ENCODE data around the gene SLC8A3. TPM values are rescaled to one million over a fixed set of nuclear protein-coding genes. Genes with fewer than 3 reads are reported as not detected.

SLC8A3 gene
- polyA plus RNA-seq, 3 donors, result 0.39 to 0.53 (median 0.48) TPM

GRCh38 chr14:70043001-70043400 is 145.8 kb downstream of the SLC8A3 start:
- DNase-seq (ENCODE audit: extremely low read depth in 1 of 11, low read depth in 9 of 11, low spot score in 4 of 11), result no peak

DNA sequence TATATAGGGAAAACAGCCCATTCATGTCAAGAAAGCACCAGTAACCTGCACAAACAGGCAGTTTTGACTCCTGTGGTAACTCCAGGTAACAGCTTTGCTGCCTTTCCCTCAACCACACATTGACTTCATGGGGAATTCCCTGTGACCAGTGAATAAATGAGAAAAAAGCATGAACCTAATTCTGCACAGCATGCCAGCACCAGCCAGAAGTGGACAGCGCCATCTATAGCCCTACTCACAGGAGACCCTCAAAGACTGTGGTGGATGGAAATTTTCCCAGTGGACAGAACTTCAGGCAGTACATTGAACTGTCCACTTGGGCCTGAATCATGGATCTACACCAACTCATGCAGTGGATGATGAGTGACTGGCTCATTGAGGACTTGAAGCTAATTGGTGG is 152.1 kb downstream of the SLC8A3 start:
- DNase-seq (ENCODE audit: extremely low read depth in 1 of 11, low read depth in 9 of 11, low spot score in 4 of 11), result no peak

GRCh38 chr14:70034257-70034656 is 154.5 kb downstream of the SLC8A3 start:
- no peak for DNase-seq (ENCODE audit: extremely low read depth in 1 of 11, low read depth in 9 of 11, low spot score in 4 of 11)

GRCh38 chr14:70033561-70033960 is 155.2 kb downstream of the SLC8A3 start:
- DNase-seq (ENCODE audit: extremely low read depth in 1 of 11, low read depth in 9 of 11, low spot score in 4 of 11), result no peak

GRCh38 chr14:70033116-70033515 is 155.6 kb downstream of the SLC8A3 start:
- DNase-seq (ENCODE audit: extremely low read depth in 1 of 11, low read depth in 9 of 11, low spot score in 4 of 11), result no peak

DNA sequence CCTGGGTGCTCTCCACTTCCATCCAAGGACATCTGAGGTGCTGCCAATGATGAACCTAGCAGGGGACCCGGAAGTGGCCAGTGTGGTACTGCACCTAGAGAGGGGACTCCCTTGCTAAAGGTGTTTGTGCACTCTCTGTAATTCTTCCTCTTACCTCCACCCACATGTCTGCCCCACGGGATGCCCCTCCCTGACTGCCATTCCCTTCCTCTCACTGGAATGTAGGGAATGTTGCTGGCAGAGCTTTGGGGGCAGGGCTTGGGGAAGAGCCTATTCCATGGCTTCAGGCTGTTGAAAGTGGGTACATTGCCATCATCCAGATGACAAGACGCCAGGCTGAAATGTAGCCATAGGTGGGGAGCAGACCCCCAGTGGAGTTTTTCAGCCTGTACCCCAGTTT is 156.3 kb downstream of the SLC8A3 start:
- DNase-seq (ENCODE audit: extremely low read depth in 1 of 11, low read depth in 9 of 11, low spot score in 4 of 11), result no peak

DNA sequence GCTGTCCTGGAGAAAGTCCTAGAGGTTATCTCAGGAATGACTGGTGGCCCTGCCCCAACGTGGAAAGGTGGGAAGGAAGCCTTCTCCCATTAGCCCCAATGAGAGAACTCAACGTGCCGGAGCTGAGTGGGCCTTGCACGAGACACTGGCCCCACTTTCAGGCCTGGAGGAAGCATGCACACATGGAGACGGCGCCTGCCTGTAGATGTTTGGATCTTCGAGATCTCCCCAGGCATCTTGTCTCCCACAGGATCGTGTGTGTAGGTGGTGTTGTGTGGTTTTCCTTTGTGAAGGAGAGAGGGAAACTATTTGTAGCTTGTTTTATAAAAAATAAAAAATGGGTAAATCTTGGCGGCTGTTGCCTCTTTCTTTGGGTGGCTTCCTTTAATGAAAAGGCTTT is 156.7 kb downstream of the SLC8A3 start:
- no peak for DNase-seq (ENCODE audit: extremely low read depth in 1 of 11, low read depth in 9 of 11, low spot score in 4 of 11)

DNA sequence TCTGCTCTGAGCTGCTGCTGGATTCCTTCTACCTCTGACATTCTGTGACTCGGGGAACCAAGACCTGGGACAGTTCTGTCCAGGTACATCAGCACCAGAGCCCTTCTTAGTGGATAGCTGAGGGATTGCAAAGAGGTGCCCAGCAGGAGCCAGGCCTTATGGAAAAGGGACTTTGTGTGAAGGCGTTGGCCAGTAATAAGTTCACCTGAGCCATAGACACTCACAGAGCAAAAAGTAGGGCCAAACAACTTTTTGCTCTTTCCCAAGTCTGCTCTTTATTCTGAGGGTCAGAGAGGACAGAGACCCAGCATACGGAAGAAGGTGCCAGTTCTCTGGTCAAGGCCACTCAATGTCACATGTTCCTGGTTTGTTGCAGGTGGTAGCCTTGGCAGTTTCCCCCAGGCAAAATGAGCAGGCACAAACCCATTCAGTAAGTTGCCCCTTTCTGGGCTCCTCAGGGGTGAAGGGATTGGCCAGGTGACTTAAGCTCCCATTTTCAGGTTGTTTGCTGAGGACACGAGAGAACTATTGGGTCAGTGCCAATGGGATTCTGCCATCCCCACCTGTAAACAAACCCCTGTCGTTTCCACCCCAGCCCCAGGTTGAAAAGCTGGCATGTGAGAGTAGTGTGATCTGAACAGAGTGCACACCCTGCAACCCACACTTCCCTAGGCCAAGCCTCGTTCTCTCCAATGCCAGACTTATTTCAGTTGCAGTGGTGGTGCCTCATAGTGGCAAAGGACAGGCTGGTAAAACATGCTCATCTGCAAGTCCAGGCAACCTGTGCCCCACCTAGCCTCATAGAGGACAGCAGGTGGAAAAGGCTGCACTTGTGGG is 159.2 kb downstream of the SLC8A3 start:
- no peak for DNase-seq (ENCODE audit: extremely low read depth in 1 of 11, low read depth in 9 of 11, low spot score in 4 of 11)

GRCh38 chr14:70027785-70028428 is 160.8 kb downstream of the SLC8A3 start:
- DNase-seq (ENCODE audit: extremely low read depth in 1 of 11, low read depth in 9 of 11, low spot score in 4 of 11), result peak in 6 of 11 donors; percentile 15 to 60 (median 41)

DNA sequence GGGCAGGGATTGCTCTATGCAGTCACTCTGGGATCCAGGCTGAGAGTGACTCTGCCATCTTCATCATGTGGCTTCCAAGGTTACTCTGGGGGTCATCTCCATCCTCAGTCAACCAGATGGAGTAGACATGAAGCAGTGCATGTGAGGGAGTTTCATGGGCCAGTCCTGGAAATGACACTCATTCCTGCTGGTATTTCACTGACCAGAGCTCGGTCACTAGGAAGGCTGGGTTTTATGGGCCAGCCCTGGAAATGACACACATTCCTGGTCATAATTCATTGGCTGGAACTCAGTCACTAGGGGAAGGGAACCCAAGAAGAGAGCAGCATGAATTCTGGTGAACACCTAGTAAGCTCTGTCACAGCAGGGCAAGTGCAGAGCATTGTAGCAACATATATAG is 164.9 kb downstream of the SLC8A3 start:
- DNase-seq (ENCODE audit: extremely low read depth in 1 of 11, low read depth in 9 of 11, low spot score in 4 of 11), result no peak

GRCh38 chr14:70022771-70023445 is 165.8 kb downstream of the SLC8A3 start:
- DNase-seq (ENCODE audit: extremely low read depth in 1 of 11, low read depth in 9 of 11, low spot score in 4 of 11), result no peak

GRCh38 chr14:70021548-70022220 is 167.1 kb downstream of the SLC8A3 start:
- no peak for DNase-seq (ENCODE audit: extremely low read depth in 1 of 11, low read depth in 9 of 11, low spot score in 4 of 11)

DNA sequence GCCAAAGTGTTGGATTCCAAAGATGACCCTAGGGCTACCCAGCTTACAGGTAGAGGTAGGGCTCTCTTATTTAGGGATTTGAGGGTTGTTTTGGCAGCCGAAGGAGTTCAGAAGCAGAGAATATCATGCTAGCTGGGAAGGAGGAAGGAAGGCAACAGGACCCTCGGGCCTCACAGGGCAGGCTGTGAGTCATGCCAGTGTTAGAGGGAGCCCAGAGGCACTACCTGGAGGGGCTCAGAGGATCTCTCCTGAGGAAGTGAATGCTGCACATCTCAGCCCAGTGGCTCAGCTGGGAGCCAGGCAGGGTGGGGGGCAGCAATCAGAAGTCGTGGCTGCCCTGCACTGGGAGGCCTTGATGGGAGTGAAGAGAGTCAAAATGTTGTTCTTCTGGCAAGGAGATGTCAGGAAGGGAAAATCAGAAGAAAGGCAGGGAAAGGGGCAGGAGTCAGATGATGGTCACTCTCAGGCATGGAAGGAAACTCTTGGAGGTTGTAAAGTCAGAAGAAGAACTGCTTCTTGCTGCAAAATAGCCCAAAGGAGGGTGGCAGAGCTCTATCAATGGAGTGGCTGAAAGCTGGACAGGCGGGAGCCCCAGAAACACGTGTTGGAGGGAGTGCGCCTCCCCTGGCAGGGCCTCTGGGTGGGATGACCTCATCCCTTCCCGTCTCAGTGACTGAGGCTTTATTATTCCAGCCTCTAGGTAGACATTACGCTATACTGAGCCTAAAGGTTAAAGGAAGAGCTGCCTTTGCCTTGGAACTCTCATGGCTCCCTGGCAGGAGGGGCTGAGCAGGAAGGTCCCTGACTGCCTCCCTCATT is 168.2 kb downstream of the SLC8A3 start:
- no peak for DNase-seq (ENCODE audit: extremely low read depth in 1 of 11, low read depth in 9 of 11, low spot score in 4 of 11)

DNA sequence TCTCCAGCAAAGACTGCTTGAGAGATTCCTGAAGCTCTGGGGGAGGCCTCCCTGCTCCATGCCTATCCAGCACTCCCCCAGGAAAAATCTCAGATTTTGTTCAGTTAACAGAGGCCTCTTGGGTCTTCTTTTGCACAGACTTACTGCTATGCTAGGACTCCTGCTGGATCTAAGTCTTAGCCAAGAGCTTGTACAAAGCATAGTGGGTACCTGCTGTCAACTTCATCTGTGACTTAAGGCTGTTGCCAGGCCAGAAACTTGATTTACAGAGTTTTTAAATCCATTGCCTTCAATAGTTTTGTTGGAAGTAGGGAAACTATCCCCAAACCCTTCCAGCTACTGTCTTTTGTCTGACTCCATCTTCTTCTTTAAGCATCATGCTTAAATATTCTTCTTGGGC is 169.1 kb downstream of the SLC8A3 start:
- DNase-seq (ENCODE audit: extremely low read depth in 1 of 11, low read depth in 9 of 11, low spot score in 4 of 11), result no peak

DNA sequence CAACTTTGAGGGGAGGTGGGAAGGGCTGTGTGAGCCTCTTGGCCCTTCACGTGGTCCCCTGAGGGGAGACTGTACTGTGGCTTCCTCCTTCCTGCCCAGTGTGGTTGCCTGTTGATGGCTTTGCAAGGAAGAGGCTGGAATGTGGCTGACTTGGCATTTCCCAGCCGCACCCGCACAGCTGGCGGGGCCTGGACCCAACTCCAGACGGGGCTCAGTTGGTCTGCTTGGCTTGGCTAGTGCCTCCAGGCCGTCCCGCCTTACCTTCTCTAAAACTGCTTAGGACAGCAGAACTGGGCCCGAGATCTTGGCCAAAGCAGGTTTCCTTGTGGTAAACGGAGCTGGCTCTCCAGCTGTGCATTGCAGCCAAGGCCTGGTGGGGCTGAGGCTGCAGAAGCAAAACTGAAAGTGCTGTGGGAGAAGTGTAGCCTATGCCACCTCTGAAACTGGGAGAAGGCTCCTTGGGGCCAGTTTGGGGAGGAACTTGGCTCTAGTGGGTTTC is 170.0 kb downstream of the SLC8A3 start:
- no peak for DNase-seq (ENCODE audit: extremely low read depth in 1 of 11, low read depth in 9 of 11, low spot score in 4 of 11)

GRCh38 chr14:70018230-70018629 is 170.5 kb downstream of the SLC8A3 start:
- no peak for DNase-seq (ENCODE audit: extremely low read depth in 1 of 11, low read depth in 9 of 11, low spot score in 4 of 11)

DNA sequence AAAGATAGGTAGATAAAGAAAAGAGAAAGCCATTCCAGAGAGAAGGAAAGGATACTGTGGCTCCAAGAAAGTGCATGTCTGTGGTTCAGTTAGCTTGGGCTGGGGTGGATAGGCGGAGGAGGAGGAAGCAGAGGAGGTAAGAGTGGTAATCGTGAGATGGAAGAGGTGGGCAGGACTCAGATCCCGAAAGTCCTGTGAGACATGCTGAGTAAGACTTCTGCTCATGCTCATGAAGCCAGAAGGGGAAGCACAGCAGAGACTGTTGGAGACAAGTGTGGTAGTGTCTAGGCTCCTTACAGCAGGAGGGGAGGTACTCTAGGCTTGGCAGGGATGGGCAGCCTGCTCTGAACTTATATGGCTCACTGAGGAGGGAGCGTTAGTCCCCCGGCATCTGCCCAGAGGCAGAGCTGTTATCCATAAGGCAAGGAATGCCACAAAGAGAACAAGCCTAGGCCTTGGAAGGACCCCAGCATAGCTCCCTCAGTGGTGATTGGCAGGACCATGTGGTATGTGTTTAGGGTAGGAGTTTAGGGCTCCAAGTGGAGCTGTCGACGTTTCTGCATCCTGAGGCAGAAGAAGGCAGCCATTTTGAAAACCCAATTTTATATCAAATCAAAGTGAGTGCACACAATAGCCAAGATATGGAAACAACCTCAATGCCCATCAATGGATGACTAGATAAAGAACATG is 174.2 kb downstream of the SLC8A3 start:
- DNase-seq (ENCODE audit: extremely low read depth in 1 of 11, low read depth in 9 of 11, low spot score in 4 of 11), result no peak

GRCh38 chr14:70013271-70013873 is 175.4 kb downstream of the SLC8A3 start:
- no peak for DNase-seq (ENCODE audit: extremely low read depth in 1 of 11, low read depth in 9 of 11, low spot score in 4 of 11)

Measured in renal cortex interstitium (tissue), 11 donors.